Forelimb muscle (tissue), 1 donor: ENCODE data around the gene JPH2. TPM values are rescaled to one million over a fixed set of nuclear protein-coding genes. Genes with fewer than 3 reads are reported as not detected.
"Not testable (repeated sequence)": the region's sequence is repeated elsewhere in the genome, so short reads cannot be mapped to it uniquely, and the experiment has no call there.

Experiments used
- DNase-seq: peaks from one replicate; pipeline ENCODE4 v3.0.0-alpha.2; 2013; ENCODE audit warnings: low read depth
- polyA plus RNA-seq: library from polyadenylated mRNA; unstranded; fragments of 120-200 nt; gene quantifications from one replicate; pipeline ENCODE4 v1.2.1, GENCODE V29; 2013; ENCODE audit not compliant: insufficient read length

The JPH2 gene
- polyA plus RNA-seq, 1 donor = 105 TPM

DNA sequence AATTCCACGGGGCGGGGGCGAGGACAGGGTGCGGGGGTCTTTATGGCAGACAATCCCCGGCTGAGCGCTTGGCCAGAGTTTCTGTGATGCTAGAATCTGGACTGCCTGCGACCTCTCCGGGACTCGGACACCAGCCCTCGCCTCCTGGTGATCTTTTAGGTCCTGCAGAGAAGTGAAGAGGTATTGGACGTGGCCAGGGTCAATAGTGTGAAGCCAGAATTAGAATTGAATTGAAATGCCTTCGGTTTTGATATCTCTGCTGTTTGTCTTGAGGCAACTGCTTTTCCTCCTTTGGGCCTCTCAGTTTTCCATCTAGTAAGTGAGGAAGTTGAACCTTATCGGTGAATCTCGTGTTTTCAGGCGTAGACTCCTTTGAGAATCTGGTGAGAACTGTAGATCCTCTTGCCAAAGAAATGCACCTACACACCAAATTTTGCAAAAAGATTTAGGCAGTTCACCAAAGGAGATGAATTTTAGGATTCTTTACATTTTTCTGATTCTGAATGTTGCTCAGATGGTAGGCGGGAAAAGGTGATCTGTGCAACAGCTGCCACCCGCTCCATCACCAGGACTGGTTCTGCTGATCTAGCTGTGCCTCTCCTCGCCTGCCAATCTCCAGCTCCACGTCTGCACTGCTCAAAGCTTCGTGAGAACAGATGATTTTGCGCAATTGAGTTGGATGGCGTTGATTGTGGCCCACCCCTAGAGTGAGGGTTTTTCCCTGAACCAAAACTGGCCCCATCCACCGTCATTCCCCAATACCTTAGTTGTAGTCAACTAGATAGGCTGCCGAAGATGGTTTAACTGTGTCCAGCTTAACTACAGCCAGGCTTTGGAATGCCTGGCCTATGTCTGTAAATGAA, 24.4 kb upstream of the JPH2 start:
- DNase-seq = no peak

DNA sequence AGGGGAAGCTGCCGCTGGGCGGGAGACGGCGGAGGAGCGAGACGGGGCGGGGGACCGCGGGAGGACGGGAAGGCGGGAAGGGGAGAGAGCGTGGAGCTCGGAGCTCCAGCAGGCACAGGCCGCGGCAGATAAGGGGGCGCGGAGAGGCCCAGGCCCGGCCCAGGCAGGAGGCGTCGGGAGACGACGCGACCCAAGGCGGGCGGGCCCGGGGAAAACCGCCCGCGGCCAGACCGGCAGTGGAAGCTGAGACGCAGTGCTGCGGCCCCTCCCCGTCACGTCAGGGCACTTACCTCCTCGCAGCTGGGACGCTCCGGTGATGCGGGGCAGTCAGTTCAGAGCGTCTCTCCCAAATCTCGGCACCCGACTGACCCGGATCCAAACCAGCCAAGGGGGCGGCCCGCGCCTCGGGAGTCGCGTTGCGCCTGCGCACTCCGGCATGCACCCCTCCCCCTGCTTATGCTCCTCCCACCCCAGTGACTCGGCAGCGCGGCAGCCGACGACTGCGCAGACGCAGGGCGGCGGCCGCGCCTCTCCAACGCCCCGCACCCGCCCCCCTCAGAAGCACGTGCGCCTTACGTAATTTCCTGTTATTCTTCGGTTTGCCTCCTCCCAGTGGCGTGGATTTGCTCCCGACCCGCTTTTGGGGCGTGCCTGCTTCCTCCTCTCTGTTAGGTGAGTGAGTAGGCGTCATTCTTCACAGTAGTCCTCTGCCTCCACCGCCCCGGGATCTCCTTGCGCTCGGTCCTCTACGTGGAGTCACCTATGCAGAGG, 23.6 kb upstream of the JPH2 start, which contains the start of gene OSER1:
Gene OSER1 (minus strand): TSS at position 366 of the 771 bp plus-strand sequence. CDS start 3,814 bp downstream, outside the sequence.
- DNase-seq = peak; percentile 94

DNA sequence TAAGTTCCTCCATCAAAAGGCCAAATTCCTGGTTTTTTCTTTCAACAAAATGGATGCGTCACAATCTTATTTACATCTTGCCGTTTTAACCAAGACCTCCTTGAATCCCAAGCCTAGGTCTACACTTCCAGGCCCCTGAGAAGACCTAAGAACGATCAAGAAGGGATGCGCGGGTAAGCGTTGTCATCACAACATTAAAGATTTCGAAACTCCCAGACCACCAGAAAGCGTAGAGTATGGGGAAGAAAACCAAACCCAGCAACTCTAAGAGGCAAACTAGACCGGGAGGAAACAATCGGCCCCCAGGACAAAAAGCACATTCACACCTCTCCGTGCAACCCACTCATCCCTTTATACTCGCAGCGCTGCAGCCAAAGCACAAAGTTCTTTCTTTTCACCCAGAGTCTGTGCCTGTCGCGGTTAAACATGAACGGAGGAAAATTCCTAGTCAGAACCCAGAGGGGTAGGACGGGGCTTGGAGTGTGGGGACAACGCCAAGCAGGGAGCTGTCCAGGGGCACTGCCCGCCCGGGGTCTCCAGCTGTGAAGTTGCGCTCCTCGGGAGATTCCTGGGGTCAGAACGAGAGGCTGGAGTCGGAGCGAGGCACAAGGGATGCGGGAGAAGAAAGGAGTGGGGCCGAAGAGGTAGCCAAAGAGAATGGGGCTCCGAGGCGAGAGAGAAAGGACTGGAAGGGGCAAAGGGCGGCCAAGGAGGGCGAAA, 22.9 kb upstream of the JPH2 start:
- no peak for DNase-seq

DNA sequence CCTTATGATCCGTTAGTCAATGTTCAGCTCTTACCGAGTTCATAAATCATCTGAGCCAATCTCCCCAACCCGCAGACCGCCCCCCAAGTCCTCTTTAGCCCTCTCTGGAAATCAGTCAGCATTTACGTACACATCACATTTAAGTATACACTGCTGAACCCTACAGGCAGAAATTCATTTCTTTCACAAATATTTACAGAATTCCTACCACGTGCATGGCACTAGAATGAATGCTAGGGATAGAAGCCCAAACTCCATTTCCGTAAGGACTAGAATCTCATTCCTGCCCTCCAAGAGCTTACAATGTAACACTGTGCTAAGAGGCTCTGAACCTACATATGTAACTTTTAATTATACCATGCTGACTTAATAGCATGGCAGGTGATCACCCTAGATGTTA, 21.8 kb upstream of the JPH2 start:
- no peak for DNase-seq

DNA sequence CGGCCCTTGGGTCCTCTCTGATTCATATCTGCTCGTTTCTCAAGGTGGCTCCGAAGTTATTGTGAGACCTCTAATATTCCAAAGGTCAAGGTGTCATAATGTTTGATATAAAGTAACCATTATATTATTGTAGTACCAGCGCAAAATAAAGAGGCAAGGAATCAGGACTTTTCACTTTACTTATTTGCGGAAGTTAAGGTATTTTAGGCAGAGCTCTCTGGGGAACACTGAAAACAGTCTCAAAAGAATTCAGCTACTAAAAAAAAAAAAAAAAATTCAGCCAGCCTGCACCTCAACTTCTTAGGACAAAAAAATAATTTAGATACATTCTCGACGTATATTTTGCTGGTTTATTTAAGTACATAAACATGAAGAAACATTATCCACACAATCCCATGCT, 21.2 kb upstream of the JPH2 start:
- DNase-seq = no peak

DNA sequence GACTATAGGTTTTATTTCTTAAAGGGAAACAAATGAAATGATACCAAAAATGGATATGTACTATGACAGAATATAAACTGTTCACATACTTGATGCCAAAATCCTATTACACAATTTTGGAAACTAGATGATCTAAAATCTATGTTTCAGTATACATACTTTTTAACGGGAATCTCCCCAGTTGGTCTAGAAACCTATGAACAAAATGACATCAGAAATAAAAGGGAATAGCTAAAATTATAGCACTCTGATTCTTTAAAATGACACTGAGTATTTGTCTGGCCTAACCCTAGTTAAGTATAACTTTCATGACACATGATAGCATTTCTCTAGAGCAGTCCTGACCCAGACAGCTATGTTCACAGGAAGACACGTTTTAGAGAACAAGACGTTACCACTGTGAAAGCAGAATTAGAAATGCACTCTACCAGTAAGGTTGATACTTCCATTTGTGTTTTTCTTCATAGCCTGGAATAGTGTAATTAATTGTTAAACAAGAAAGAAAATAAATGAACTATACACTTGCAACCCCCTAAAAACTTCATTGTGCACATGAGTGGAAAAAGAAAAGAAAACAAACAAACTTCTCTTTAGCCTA, 20.2 kb upstream of the JPH2 start:
- DNase-seq = no peak

DNA sequence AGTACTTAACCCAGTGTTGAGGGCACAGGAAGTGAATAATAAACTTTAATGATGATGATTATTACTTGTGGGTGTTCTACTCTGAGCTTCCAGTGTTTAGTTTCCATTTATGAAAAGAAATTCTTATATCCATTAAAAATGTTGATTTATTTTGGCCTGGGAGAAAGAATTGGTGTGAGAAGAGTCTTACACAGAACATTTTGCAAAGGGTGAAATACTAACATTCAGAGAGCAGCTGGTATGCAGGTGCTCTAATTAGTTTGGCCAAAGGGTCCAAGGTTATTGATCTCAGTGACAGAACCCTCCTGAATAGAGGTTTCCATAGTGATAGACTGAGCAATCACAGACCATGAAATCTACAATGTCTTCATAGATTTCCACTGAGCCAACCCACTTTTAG, 19.1 kb upstream of the JPH2 start:
- no peak for DNase-seq

DNA sequence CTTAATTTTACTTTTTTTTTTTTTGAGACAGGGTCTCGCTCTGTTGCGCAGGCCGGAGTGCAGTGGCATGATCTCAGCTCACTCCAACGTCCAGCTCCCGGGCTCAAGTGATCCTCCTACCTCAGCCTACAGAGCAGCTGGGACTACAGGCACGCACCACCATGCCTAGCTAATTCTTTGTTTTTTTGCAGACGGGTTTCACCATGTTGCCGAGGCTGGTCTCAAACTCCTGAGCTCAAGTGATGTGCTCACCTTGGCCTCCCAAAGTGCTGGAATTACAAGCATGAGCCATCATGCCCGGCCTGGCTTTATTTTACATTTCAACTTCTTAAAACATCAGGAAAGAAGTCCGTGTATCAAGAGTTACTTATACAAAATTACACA, 17.8 kb upstream of the JPH2 start:
- DNase-seq = no peak

DNA sequence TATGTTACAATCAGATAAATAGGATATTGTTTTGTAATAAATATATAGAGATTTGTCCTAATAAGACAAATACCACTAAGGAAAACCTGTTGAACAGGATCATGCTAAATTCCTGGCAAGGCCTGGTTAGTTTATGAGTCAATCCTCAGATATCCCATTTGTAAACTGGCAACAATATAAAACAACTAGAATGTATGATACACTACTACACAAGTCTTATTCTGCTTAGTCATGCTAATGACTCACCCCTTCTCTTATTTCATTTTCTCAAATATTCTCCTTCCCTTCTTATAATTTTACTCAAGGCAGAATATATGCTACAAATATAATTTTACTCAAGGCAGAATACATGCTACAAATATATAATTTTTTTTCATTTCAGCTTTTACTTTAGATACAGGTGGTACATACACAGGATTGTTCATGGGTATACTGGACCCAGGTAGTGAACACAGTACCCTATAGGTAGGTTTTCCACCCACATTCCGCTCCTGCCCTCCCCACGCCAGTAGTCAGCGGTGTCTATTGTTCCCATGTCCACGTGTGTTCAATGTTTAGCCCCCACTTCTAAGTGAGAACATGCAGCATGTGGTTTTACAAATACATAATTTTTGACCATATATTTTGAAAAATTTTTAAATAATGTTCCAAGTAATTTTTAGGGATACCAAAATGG, 17.3 kb upstream of the JPH2 start:
- no peak for DNase-seq

DNA sequence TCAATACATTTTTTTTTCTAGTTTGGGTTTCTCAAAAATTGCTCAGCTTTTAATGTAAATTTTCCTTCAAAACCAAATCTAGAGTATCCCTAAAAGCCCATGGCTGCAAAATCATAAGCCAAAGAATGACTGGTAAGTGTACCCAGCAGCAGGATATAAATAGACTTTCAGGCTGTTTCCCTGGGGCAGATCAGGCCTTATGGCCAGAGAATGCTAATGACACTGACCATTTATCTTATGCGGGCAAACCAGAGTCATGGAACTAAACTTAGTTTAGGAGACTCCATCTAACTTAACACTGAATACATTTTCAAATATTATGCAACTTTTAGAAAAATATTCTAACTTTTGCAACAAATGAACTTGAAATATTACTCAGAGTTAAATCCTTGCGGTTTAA, 16.2 kb upstream of the JPH2 start:
- no peak for DNase-seq

DNA sequence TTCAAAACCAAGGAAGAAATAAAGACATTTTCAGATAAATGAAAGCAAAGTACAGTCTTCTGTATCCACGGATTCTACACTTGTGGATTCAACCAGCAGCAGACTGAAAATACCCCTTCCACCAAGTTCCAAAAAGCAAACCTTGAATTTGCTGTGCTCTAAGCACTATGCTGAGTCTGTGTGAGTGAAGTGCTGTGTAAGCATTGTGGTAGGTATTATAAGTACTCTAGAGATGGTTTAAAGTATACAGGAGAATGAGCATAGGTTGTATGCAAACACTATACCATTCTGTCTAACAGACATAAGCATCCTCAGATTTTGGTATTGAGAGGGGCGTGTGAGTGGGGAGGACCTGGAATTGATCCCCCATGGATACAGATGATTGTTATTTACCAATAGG, 14.0 kb upstream of the JPH2 start:
- DNase-seq = no peak

DNA sequence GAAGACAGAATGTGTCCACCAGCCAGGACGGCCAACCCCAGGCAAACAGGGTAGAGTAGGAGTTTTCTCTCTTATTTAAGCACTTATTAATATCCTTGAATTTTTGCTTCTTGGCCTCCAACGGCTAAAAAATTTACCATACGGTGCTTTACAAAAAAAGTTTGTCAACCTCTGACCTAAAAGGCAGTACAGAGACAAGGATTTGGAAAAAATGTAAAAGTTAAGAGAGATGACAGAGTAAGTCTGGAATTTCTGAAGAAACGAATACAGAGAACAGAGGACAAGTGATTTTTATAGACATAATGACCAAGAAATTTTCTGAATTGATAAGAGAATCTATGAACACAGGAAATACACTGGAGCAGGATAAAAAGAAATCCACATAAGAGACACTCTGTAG, 13.4 kb upstream of the JPH2 start:
- no peak for DNase-seq

DNA sequence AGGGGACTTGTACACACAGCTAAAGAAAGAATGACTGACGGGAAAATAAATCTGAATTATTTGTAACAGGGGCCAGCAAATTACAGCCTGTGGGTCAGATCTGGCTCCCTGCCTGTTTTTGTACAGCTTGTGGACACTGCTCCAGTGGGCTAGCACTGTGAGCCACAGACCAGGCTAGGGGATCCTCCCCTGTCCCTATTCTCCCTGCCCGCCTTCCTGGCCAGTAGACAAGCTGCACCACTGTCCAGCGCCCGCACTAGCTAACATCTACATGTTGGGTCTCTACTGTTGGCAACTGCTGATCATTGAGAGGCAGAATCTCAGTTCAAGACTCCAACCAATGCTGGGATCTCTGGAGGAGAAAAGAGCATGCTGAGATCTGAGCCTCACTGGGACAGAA, 12.9 kb upstream of the JPH2 start:
- DNase-seq = no peak

DNA sequence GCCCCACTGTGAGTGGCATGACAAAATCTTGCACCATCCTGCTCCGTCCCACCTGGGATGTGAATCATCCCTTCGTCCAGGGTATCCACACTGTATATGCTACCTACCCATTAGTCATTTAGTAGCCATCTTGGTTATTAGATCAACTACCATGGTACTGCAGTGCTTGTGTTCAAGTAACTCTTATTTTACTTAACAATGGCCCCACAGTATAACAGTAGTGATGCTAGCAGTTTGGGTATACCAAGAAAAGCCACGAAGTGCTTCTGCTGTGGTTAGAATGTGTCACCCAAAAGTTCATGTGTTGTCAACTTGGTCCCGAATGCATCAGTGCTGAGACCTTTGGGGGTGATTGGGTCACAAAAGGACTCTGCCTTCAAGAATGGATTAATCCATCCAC, 11.9 kb upstream of the JPH2 start:
- DNase-seq = no peak

DNA sequence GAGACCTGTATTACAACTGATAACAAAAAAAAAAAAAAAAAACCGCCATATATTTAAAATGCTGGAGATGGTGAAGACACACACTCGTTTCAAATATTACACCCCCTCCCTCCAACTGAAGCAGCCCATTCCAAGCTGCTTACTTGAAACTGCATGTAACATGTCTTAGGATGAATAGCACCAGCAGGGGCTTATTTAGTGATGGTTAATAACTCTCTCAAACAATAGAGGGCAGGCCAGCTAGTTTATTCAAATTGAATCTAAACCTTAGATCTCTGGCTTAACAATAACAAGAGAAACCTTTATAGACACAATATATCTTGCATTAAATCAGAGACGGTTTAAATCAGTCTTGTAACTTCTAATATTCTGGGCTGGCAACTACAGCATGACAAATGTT, 9.3 kb upstream of the JPH2 start:
- no peak for DNase-seq

DNA sequence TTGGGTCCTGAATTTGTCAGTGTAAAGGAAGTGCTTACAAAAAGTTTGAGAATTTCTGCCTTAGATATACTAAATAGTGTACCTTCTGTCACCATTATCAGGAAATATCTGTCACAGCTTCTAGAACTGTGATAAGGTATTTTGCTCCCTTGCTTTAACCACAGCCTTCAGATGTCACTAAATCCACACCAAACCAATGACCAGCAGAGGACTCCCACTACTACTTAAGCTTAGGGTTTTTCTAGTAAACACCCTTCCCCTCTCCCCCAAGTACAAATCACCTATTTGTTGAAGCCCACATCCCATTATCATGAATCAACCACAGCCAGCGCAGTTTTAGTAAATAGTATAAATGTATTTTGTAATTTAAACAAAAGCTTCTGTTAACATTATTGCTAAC, 8.6 kb upstream of the JPH2 start:
- no peak for DNase-seq

DNA sequence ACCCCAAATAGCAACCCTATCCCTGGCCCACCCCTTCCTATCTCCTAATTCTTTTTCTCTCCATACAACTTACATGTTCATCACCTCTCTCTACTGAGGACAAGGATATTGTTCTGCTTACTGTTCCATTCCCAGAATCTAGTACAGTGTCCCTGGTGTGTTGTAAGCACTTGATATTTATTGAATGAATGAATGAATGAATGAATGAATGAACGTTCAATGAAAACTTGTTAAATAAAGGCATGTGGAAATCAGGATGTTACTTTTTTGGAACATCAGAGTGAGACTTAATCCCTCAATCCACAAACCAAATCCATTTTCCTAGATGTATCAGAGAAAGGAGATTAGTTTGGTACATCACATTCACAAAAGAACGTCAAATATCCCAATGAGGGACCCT, 6.8 kb upstream of the JPH2 start:
- DNase-seq = no peak

DNA sequence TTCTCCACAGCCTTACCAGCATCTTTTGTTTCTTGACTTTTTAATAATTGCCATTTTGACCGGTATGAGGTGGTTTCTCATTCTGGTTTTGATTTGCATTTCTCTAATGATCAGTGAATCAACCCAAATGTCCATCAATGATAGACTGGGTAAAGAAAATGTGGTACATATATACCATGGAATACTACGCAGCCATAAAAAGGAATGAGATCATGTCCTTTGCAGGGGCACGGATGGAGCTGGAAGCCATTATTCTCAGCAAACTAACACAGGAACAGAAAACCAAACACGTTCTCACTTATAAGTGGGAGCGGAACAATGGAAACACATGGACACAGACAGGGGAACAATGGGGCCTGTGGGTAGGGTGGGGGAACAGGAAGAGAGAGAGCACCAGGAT, 4.7 kb upstream of the JPH2 start:
- DNase-seq = not testable (repeated sequence)

DNA sequence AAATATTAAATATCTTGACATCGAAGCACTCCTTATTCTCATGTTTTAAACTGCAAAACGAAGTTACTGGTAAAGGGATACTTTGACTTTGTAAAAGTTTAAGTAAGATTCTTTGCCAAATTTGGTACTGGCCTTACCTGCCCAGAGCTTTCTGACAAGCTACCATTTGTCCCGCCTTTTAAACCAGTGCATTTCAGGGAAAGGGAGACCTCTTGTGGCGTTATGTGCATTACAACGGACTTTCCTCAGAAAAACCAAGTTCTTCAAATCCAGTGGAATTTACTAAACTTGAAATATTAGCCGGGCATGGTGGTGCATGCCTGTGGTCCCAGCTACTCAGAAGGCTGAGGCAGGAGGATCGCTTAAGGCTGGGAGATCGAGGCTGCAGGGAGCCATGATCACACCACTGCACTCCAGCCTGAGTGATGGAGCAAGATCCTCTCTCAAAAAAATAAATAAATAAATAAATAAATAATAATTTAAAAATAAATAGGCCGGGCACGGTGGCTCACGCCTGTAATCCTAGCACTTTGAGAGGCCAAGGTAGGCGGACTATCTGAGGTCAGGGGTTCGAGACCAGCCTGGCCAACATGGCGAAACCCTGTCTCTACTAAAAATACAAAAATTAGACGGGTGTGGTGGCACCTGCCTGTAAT, 3.3 kb upstream of the JPH2 start:
- not testable (repeated sequence) for DNase-seq

DNA sequence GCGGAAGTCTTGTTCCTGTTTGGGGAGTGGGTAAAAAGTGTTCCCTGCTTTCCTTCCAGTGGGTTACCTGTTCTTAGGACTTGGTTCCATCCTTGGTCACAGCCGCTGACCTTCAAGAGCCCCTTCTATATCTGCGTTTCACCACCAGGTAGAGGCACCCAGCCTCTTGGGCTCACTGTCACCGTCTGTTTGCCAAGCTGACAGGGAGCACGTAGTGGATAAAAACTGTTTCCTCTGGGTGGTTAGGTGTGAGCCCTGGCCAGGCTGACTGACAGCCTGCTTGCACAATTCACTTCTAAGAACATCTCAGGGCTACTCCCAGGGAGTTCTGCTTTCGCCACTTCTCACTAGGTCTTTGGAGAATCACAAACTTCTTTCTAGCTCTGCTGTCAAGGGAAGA, 1.8 kb upstream of the JPH2 start:
- DNase-seq = no peak
